Astrocyte (in vitro differentiated cells and primary cell): ENCODE results near the gene PRKCI. TPM values are rescaled to one million over a fixed set of nuclear protein-coding genes. Genes with fewer than 3 reads are reported as not detected.
"Not testable (repeated sequence)": the region's sequence is repeated elsewhere in the genome, so short reads cannot be mapped to it uniquely, and the experiment has no call there.

Experiments
- DNase-seq: peaks from one replicate; pipeline ENCODE4 v3.0.0-alpha.2; 2010; ENCODE audit warnings: low read depth
- FAIRE-seq: peaks from 2 replicates; lab custom pipeline; 2011; peaks lifted over from hg19 to GRCh38; lab: Jason Lieb, UNC
- H2AFZ ChIP-seq: 2 replicates; pipeline ENCODE4 v1.6.0; 2012; ENCODE audit warnings: low read depth, low read length, inconsistent platforms
- H3K27ac ChIP-seq: 2 replicates; pipeline ENCODE4 v1.5.1; 2011; ENCODE audit warnings: low read depth, low read length, inconsistent platforms
- H3K27me3 ChIP-seq: 2 replicates; pipeline ENCODE4 v1.6.0; 2011; ENCODE audit warnings: low read length, inconsistent platforms; ENCODE audit not compliant: insufficient read depth
- H3K36me3 ChIP-seq: 2 replicates; pipeline ENCODE4 v1.5.1; 2011; ENCODE audit warnings: low read length, inconsistent platforms; ENCODE audit not compliant: insufficient read depth
- H3K4me1 ChIP-seq: 2 replicates; pipeline ENCODE4 v1.5.1; 2011; ENCODE audit warnings: low read length, inconsistent platforms; ENCODE audit not compliant: insufficient read depth
- H3K4me2 ChIP-seq: 2 replicates; pipeline ENCODE4 v1.6.0; 2012; ENCODE audit warnings: low read length, inconsistent platforms
- H3K4me3 ChIP-seq: 2 replicates; pipeline ENCODE4 v1.5.1; 2011; ENCODE audit warnings: low read depth, mild to moderate bottlenecking, low read length, inconsistent platforms; ENCODE audit not compliant: insufficient read depth
- H3K79me2 ChIP-seq: 2 replicates; pipeline ENCODE4 v1.6.0; 2012; ENCODE audit warnings: mild to moderate bottlenecking, low read length, inconsistent platforms; ENCODE audit not compliant: insufficient read depth
- H3K9ac ChIP-seq: 2 replicates; pipeline ENCODE4 v1.6.0; 2012; ENCODE audit warnings: mild to moderate bottlenecking, low read length, inconsistent platforms
- H3K9me3 ChIP-seq: 2 replicates; pipeline ENCODE4 v1.5.1; 2012; ENCODE audit warnings: low read depth, mild to moderate bottlenecking, low read length, inconsistent platforms; ENCODE audit not compliant: insufficient read depth
- H4K20me1 ChIP-seq: 2 replicates; pipeline ENCODE4 v1.6.0; 2012; ENCODE audit warnings: low read length, inconsistent platforms; ENCODE audit not compliant: insufficient read depth
- H3K27ac Mint-ChIP-seq: one replicate; pipeline ENCODE4 v1.8.0; 2021; ENCODE audit warnings: mild to moderate bottlenecking, mixed read lengths; ENCODE audit not compliant: unreplicated experiment
- H3K27me3 Mint-ChIP-seq: one replicate; pipeline ENCODE4 v1.8.0; 2021; ENCODE audit warnings: low read depth, mixed read lengths; ENCODE audit not compliant: unreplicated experiment
- H3K36me3 Mint-ChIP-seq: one replicate; pipeline ENCODE4 v1.8.0; 2021; ENCODE audit warnings: low read depth, mixed read lengths; ENCODE audit not compliant: unreplicated experiment
- H3K4me1 Mint-ChIP-seq: one replicate; pipeline ENCODE4 v1.8.0; 2021; ENCODE audit warnings: low read depth, mixed read lengths; ENCODE audit not compliant: unreplicated experiment
- H3K4me3 Mint-ChIP-seq: one replicate; pipeline ENCODE4 v1.8.0; 2021; ENCODE audit warnings: mild to moderate bottlenecking, moderate library complexity, mixed read lengths; ENCODE audit not compliant: unreplicated experiment
- H3K9me3 Mint-ChIP-seq: one replicate; pipeline ENCODE4 v1.8.0; 2021; ENCODE audit warnings: mild to moderate bottlenecking, mixed read lengths; ENCODE audit not compliant: unreplicated experiment
- EZH2 ChIP-seq: IDR thresholded peaks from 2 replicates; pipeline ENCODE4 v1.6.1; 2012; ENCODE audit warnings: mild to moderate bottlenecking, low read length, inconsistent platforms; ENCODE audit not compliant: insufficient read depth
- total RNA-seq: library from RNA; stranded (reverse); gene quantifications from 2 replicates; pipeline ENCODE4 v1.2.1, GENCODE V29; 2021
- TF ChIP-seq, protein P1 (sequence below): IDR thresholded peaks from 2 replicates; pipeline ENCODE4 v1.5.1; 2011; ENCODE audit warnings: low read depth, mild to moderate bottlenecking, inconsistent platforms, low read length, moderate library complexity; ENCODE audit not compliant: insufficient read depth

The PRKCI gene
- total RNA-seq, 1 donor from 2014 or later, result 65.2 TPM

GRCh38 chr3:170180908-170181885 is 41.0 kb upstream of the PRKCI start, which contains the start of gene PHC3:
Gene PHC3 (minus strand): TSS chr3:170181733. CDS start chr3:170181715, 18 bp downstream.
- Mint-ChIP-seq H3K4me3 (peak within 1 kb of the TSS; percentile 99), H3K4me1 (peaks cover 8% of the 10 kb centered on the region), H3K27me3 (no peaks in the 10 kb centered on the region), H3K36me3 (peaks cover 4% of the 10 kb centered on the region), H3K27ac (peak within 1 kb of the TSS; percentile 94), H3K9me3 (no peaks in the 10 kb centered on the region)
- Histone ChIP-seq H3K4me1 (peaks cover 18% of the 10 kb centered on the region), H3K9me3 (no peaks in the 10 kb centered on the region), H3K4me3 (peak within 1 kb of the TSS; percentile 80), H4K20me1 (peaks cover 23% of the 10 kb centered on the region), H2AFZ (peak within 1 kb of the TSS; percentile 92), H3K27me3 (no peaks in the 10 kb centered on the region), H3K27ac (peak within 1 kb of the TSS; percentile 93), H3K4me2 (peak within 1 kb of the TSS; percentile 93), H3K36me3 (peaks cover 16% of the 10 kb centered on the region), H3K79me2 (peaks cover 52% of the 10 kb centered on the region), H3K9ac (peak within 1 kb of the TSS; percentile 95)
- DNase-seq (peak; percentile 66), FAIRE-seq (no peak)
- TF ChIP-seq, protein P1, sequence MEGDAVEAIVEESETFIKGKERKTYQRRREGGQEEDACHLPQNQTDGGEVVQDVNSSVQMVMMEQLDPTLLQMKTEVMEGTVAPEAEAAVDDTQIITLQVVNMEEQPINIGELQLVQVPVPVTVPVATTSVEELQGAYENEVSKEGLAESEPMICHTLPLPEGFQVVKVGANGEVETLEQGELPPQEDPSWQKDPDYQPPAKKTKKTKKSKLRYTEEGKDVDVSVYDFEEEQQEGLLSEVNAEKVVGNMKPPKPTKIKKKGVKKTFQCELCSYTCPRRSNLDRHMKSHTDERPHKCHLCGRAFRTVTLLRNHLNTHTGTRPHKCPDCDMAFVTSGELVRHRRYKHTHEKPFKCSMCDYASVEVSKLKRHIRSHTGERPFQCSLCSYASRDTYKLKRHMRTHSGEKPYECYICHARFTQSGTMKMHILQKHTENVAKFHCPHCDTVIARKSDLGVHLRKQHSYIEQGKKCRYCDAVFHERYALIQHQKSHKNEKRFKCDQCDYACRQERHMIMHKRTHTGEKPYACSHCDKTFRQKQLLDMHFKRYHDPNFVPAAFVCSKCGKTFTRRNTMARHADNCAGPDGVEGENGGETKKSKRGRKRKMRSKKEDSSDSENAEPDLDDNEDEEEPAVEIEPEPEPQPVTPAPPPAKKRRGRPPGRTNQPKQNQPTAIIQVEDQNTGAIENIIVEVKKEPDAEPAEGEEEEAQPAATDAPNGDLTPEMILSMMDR, result no peak
- TF ChIP-seq EZH2, result no peak

- H3K4me2 ChIP-seq, result peak overlapping the region; percentile 54
- H4K20me1 ChIP-seq, result no peaks in the 10 kb centered on the region
- H3K79me2 ChIP-seq, result no peaks in the 10 kb centered on the region
- H3K36me3 Mint-ChIP-seq, result peaks cover 2% of the 10 kb centered on the region
- H3K27ac ChIP-seq, result no peak overlapping the region
- no peak overlapping the region for H3K4me3 ChIP-seq
- no peaks in the 10 kb centered on the region for H3K4me1 ChIP-seq
- H3K9me3 Mint-ChIP-seq, result no peaks in the 10 kb centered on the region
- no peaks in the 10 kb centered on the region for H3K27me3 ChIP-seq
- peak overlapping the region; percentile 44 for H2AFZ ChIP-seq
- no peaks in the 10 kb centered on the region for H3K36me3 ChIP-seq
- peaks cover 5% of the 10 kb centered on the region for H3K4me1 Mint-ChIP-seq
- H3K27me3 Mint-ChIP-seq, result no peaks in the 10 kb centered on the region
- no peak for TF ChIP-seq EZH2
- TF ChIP-seq, protein P1, result no peak
- no peak for DNase-seq
- no peaks in the 10 kb centered on the region for H3K9me3 ChIP-seq
- FAIRE-seq, result no peak
- H3K4me3 Mint-ChIP-seq, result no peak overlapping the region
- H3K27ac Mint-ChIP-seq, result no peak overlapping the region
- no peak overlapping the region for H3K9ac ChIP-seq
These were observed 32.6 kb upstream of the PRKCI start for GRCh38 chr3:170189398-170190256.

DNA sequence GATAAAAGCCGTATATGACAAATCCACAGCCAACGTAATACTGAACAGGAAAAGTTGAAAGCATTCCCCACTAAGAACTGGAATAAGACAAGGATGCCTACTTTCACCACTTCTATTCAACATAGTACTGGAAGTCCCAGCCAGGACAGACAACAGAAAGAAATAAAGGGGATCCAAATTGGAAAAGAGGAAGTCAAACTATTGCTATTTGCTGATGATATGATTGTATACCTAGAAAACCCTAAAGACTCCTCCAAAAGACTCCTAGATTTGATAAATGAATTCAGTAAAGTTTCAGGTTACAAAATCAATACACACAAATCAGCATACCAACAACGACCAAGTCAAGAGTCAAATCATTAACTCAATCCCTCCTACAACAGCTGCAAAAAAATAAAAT is 26.5 kb upstream of the PRKCI start:
- not testable (repeated sequence) for H3K4me2 ChIP-seq, FAIRE-seq

More for the DNA sequence above, 26.5 kb upstream of the PRKCI start:
- not testable (repeated sequence) for H3K27ac Mint-ChIP-seq, H3K4me1 Mint-ChIP-seq, H4K20me1 ChIP-seq, H3K27me3 Mint-ChIP-seq, H3K79me2 ChIP-seq, H3K9ac ChIP-seq, H3K4me1 ChIP-seq, DNase-seq, H3K36me3 ChIP-seq, H2AFZ ChIP-seq, H3K36me3 Mint-ChIP-seq, H3K4me3 ChIP-seq, H3K9me3 Mint-ChIP-seq, H3K9me3 ChIP-seq, H3K27me3 ChIP-seq, H3K27ac ChIP-seq
- peak overlapping the region; percentile 6 for H3K4me3 Mint-ChIP-seq
